CD4-positive, alpha-beta T cell treated with Interleukin-10 for 1 hour (primary cell): Measurements from ENCODE around the gene DENND4C.
"Not testable (repeated sequence)": the region's sequence is repeated elsewhere in the genome, so short reads cannot be mapped to it uniquely, and the experiment has no call there.

Source experiments
- DNase-seq: peaks from one replicate; pipeline ENCODE4 v3.0.0-alpha.2; 2020

Gene DENND4C

GRCh38 chr9:19378164-19378563 is 147.7 kb downstream of the DENND4C start:
- DNase-seq = no peak

GRCh38 chr9:19378647-19379046 is 148.2 kb downstream of the DENND4C start:
- DNase-seq = peak; percentile 9

- no peak for DNase-seq
These were observed 148.8 kb downstream of the DENND4C start for GRCh38 chr9:19379283-19379682.

GRCh38 chr9:19379697-19380046 is 149.2 kb downstream of the DENND4C start:
- no peak for DNase-seq

DNA sequence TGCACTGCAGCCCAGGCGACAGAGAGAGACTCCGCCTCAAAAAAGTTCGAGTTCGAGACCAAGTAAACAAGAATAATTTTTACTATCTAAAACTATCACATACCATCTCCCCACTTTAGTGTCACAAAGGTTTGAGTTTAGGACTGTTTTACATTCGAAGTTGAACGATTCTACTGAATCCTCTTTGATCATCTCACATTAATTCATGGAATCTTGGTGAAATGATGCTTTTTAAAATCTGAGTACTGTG is 150.3 kb downstream of the DENND4C start:
- no peak for DNase-seq

DNA sequence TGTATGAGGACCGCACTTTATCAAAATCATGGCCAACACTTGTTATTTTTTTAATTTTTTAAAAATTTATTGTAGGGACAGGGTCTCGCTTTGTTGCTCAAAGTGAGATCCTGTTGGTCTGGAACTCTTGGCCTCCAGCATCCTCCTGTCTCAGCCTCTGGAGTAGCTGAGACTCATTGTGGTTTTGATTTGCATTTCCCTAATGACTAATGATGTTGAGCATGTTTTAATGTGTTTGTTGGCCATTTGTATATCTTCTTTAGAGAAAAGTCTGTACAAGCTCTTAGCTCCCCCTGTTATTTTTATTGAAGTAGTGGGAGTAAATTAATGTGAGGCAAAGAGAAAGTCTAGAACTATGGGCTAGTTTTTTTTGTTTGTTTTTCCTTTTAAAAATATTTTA is 151.2 kb downstream of the DENND4C start:
- no peak for DNase-seq

DNA sequence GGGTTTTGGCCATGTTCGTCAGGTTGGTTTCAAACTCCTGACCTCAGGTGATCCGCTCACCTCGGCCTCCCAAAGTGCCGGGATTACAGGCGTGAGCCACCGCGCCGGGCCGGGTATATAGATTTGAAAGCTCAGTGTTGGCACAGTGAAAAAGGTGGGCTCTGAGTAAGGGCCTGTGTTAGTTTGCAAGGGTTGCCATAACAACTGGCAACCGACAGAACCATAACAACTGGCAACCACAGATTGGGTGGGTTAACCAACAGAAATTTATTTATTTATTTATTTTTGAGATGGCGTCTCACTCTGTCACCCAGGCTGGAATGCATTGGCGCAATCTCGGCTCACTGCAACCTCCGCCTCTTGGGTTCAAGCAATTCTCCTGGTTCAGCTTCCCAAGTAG is 154.7 kb downstream of the DENND4C start:
- not testable (repeated sequence) for DNase-seq

- no peak for DNase-seq
These were observed 155.5 kb downstream of the DENND4C start for GRCh38 chr9:19385786-19386501.

DNA sequence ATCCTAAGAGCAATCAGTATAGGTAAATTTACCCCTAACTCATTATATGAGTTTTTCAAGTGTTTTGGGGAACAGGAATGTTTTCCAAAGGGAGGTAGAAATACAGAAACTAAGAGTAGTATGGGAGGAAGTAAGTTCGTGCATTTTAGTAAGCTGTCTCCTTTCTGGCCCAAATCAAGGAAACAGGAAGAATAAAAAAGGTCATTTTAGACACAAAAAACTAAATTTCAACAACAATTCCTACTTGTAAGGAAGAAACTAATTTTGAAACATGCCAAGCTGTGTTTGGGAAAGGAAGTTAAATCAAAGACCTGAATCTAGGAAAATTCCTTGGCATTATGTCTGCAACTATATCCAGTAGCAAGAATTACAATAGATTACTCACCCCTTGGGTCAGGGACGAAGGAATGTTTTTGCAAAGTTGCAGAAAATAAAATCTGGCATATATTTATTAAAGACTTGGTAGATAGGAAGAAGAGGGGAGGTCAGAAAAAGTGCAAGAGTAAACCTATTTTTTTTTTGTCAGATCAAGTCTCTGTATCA is 156.1 kb downstream of the DENND4C start:
- DNase-seq = no peak

DNA sequence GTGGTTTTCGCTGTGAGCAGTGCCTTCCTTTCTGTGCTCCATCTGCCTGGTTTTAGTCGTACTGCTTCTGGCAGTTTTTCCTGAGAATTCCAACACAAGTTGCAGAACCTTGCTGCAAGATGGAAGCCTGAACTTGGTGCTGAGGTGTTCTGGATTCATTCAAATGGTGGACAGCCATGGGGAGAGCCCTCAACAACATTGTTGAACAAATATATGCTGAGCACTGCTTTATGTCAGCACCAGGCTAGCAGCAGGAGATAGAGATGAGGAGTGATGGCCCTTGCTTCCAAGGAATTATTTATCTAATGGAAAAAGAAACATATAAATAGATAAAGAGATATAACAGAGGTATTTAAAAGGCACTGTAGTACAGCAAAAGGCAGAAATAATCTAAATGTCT is 156.8 kb downstream of the DENND4C start:
- no peak for DNase-seq

DNA sequence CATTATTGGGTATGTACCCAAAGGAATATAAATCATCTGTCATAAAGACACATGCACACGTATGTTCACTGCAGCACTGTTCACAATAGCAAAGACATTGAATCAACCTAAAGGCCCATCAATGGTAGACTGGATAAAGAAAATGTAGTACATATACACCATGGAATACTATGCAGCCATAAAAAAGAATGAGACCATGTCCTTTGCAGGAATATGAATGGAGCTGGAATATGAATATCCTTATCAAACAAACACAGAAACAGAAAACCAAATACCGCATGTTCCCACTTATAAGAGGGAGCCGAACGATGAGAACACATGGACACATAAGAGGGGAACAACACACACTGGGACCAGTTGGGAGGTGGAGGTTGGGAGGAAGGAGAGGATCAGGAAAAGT is 159.0 kb downstream of the DENND4C start:
- DNase-seq = not testable (repeated sequence)

DNA sequence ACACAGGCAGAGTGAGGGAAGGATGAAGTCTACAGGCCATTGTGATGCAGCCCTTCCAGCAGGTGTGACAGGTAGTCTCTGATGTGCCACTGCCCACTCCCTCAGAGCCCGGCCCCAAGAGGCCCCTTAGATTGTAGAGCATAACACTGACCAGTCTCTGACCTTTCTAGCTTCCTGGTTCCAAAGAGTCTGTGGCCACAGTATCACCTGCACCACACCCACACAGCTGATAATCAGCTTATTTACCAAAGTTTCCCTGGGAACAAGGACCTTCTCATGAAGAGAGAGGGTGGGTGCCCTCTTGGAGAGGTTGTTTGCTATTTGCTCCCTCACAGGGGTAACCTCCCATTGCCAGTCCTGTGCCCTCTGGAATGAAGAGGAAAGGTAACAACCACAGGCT is 167.4 kb downstream of the DENND4C start:
- no peak for DNase-seq

- not testable (repeated sequence) for DNase-seq
These were observed 172.7 kb downstream of the DENND4C start for GRCh38 chr9:19403231-19403630.

GRCh38 chr9:19404283-19405075 is 174.0 kb downstream of the DENND4C start:
- DNase-seq = no peak

DNA sequence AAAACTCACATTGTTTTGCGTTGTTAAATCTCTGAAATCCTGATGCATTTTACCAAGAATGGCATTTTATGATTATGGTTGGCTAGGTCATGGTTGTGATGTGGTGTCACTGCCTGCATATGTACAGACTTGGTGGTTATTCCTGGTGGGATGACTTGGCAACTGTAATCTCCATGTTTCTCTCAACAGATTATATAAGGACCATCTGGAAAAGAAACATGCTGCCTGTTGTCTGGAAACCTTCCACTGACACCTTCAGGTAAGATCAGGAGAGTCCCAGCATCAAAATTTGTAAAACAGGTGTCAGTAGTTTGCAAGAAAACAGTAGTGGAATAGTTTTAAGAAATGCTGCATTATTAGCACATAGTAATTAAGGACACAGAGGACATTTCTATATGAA is 175.3 kb downstream of the DENND4C start:
- no peak for DNase-seq

- no peak for DNase-seq
These were observed 177.8 kb downstream of the DENND4C start for GRCh38 chr9:19408316-19408692.

DNA sequence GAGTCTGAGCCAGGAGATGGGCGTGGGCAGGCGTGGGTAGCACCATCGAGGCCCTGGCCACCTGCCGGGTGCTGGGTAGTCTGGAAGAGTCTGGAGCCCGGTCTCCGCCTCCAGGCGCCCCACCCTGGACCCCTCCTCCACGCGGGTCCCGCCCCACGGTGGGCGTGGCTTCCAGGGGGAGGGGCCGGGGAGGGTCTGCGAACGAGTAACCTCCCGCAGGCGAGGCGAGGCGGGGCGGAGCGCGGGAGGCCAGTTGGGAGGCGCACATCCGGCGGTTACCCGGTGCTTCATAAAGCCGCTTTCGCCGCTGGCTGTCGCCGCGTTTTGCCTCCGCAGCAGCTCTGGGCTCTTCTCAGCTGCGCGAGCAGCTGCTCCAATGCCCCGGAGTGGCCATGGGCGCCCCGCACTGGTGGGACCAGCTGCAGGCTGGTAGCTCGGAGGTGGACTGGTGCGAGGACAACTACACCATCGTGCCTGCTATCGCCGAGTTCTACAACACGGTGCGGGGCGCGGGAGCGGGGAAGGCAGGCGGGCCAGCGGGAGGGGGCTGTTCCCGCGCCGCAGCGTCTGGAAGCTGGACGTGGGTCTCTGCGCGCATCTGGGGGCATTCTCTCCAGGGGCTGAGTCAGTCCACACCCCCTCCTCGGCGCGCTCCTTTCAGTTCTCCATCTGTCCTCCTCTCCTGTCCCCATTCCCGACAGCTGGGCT is 178.4 kb downstream of the DENND4C start, which contains the start of gene ACER2:
Gene ACER2, plus strand, starts transcription at position 317 of the 708 bp plus-strand sequence. Its CDS starts 76 bp downstream, at position 393.
- peak; percentile 96 for DNase-seq

- DNase-seq = peak; percentile 22
These were observed 179.1 kb downstream of the DENND4C start for GRCh38 chr9:19409401-19410194.

DNA sequence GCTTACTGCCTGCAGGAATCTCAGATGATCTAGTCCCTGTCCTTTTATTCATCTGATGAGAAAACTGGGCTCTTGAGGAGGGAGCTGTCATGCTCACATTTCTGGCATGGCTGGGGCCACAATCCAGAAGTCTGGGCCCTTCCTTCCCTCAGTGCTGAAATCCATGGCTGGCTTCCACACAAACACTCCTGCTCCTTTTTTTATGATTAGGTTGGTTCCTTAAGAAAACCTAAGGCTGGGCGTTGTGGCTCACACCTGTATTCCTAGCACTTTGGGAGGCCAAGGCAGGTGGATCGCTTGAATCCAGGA is 179.7 kb downstream of the DENND4C start:
- DNase-seq = no peak

DNA sequence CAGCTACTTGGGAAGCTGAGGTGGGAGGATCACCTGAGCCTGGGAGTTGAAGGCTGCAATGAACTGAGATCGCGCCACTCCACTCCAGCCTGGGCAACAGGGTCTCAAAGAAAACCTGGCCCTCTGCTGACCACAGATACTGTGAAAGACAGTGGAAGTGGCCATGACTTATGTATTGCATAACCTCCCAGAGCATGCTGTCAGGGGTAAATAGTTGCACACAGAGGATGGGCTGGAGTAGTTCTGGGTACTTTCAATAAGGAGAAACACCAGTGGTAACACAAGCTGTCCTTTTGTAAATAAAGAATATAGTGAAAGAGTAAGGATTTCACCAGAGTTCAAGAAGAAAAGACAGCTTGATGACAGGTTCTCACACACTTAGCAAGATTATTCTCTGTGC is 180.1 kb downstream of the DENND4C start:
- DNase-seq = no peak

DNA sequence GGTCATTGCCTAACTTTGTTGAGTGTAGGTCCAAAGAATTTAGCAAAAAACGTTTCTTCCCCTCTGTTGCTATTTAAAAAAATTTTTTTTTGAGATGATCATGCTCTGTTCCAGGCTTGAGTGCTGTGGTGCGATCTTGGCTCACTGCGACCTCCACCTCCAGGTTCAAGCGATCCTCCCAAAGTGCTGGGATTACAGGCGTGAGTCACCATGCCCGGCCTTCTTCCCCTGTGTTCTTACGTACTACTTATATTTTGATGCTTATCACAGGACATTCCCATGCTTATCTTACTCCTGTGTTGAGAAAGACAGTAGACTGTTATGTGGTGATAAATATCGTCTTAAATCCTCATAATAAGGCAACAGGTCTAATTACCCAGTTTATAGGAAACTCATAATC is 180.8 kb downstream of the DENND4C start:
- DNase-seq = no peak

GRCh38 chr9:19413456-19413855 is 183.0 kb downstream of the DENND4C start:
- DNase-seq = not testable (repeated sequence)

- DNase-seq = no peak
These were observed 185.7 kb downstream of the DENND4C start for GRCh38 chr9:19416143-19416542.
